CD4-positive, alpha-beta memory T cell (primary cell): ENCODE measurements around the gene DLX2. TPM values are rescaled to one million over a fixed set of nuclear protein-coding genes. Genes with fewer than 3 reads are reported as not detected.

Experiments used
- CTCF ChIA-PET: fragments of 350-600 bp; sonication (Branson Sonifier 250); formaldehyde crosslinking; loops from one replicate; lab custom pipeline; 2021; ENCODE audit warnings: inconsistent platforms; ENCODE audit not compliant: partially characterized antibody; lab: Charles Lee
- POLR2A ChIA-PET: fragments of 350-600 bp; sonication (Branson Sonifier 250); formaldehyde crosslinking; loops from one replicate; lab custom pipeline; 2021; ENCODE audit not compliant: partially characterized antibody; lab: Charles Lee
- DNase-seq, 5 donors: peaks; one replicate each; pipeline versions ENCODE4 v3.0.0 to v3.0.0-alpha.2; 2020 to 2022; ENCODE audit warnings: mixed read lengths in 1 of 5
- H3K27ac ChIP-seq: one replicate; pipeline ENCODE4 v1.7.0; 2013; ENCODE audit warnings: low read depth, low read length
- H3K27me3 ChIP-seq: 2 replicates; pipeline ENCODE4 v1.7.0; 2013; ENCODE audit warnings: mild to moderate bottlenecking, low read length, moderate library complexity; ENCODE audit not compliant: insufficient read depth
- H3K36me3 ChIP-seq: 2 replicates; pipeline ENCODE4 v1.7.0; 2013; ENCODE audit warnings: mild to moderate bottlenecking, low read length, moderate library complexity; ENCODE audit not compliant: insufficient read depth
- H3K4me1 ChIP-seq: 2 replicates; pipeline ENCODE4 v1.7.0; 2013; ENCODE audit warnings: mild to moderate bottlenecking, low read length, moderate library complexity; ENCODE audit not compliant: insufficient read depth
- H3K4me3 ChIP-seq, 2 donors: one replicate each; pipeline ENCODE4 v1.7.0; 2013; ENCODE audit warnings: low read length in 2 of 2, mild to moderate bottlenecking in 1 of 2
- H3K9me3 ChIP-seq, 2 donors: one replicate each; pipeline ENCODE4 v1.7.0; 2013; ENCODE audit warnings: low read length in 2 of 2, control low read depth in 1 of 2; ENCODE audit not compliant: control insufficient read depth in 1 of 2
- H3K27ac Mint-ChIP-seq, 7 donors: one replicate each; pipeline ENCODE4 v1.8.0; 2020 to 2021; ENCODE audit warnings: mixed read lengths in 7 of 7, mild to moderate bottlenecking in 6 of 7, inconsistent platforms in 3 of 7, moderate library complexity in 3 of 7
- H3K27me3 Mint-ChIP-seq, 2 donors: one replicate each; pipeline ENCODE4 v1.8.0; 2020 to 2021; ENCODE audit warnings: mixed read lengths in 2 of 2
- H3K36me3 Mint-ChIP-seq, 2 donors: one replicate each; pipeline ENCODE4 v1.8.0; 2020 to 2021; ENCODE audit warnings: mixed read lengths in 2 of 2, inconsistent platforms in 1 of 2, mild to moderate bottlenecking in 1 of 2
- H3K4me1 Mint-ChIP-seq, 4 donors: one replicate each; pipeline ENCODE4 v1.8.0; 2020 to 2021; ENCODE audit warnings: mixed read lengths in 4 of 4, mild to moderate bottlenecking in 1 of 4
- H3K4me3 Mint-ChIP-seq, 8 donors: one replicate each; pipeline ENCODE4 v1.8.0; 2020 to 2021; ENCODE audit warnings: mixed read lengths in 8 of 8, mild to moderate bottlenecking in 7 of 8, moderate library complexity in 6 of 8, inconsistent platforms in 3 of 8
- H3K9me3 Mint-ChIP-seq, 8 donors: one replicate each; pipeline ENCODE4 v1.8.0; 2020 to 2021; ENCODE audit warnings: mixed read lengths in 8 of 8, mild to moderate bottlenecking in 5 of 8, inconsistent platforms in 3 of 8, moderate library complexity in 1 of 8
- intact Hi-C: fragments of 100-400 bp; cut with micrococcal nuclease; formaldehyde crosslinking; loops from one replicate; pipeline ENCODE4 v1.15.1; 2023
- polyA plus RNA-seq, 2 donors: library from polyadenylated mRNA; unstranded; fragments of 300-500 nt; fragmentation: Illumina TruSeq; gene quantifications; one replicate each; pipeline ENCODE4 v1.2.3, GENCODE V29; 2021
- total RNA-seq, 2 experiments: library from RNA; stranded (reverse); gene quantifications; one replicate each; pipeline ENCODE4 v1.2.3, GENCODE V29; 2021

DLX2 gene
- total and polyA plus RNA-seq, 4 experiments from 2014 or later = not detected

- H3K4me3 Mint-ChIP-seq = peak overlapping the region in 3 of 8 donors; percentile 17 to 26 (median 25)
- ChIA-PET CTCF (no interaction called here), POLR2A (interaction anchor here (14.0 kb wide), 1 partner anchor 11 kb away, joined by 186 read pairs; the partner anchor contains the start of gene DLX2)
These were observed 13.1 kb downstream of the DLX2 start for GRCh38 chr2:172089633-172090032.

GRCh38 chr2:172089005-172089504, 13.6 kb downstream of the DLX2 start:
- no peaks in the 10 kb centered on the region for H3K9me3 ChIP-seq
- peaks cover 100% of the 10 kb centered on the region for H3K27me3 ChIP-seq
- Mint-ChIP-seq H3K4me1 (peaks cover 25 to 76% (median 41%) of the 10 kb centered on the region in 4 donors), H3K36me3 (peaks cover 0 to 15% of the 10 kb centered on the region in 2 donors), H3K27me3 (peaks cover 76 to 84% of the 10 kb centered on the region in 2 donors), H3K9me3 (peaks cover 0 to 51% (median 19%) of the 10 kb centered on the region in 8 donors), H3K27ac (peak overlapping the region in 5 of 7 donors; percentile 26 to 99 (median 92)), H3K4me3 (peak overlapping the region in 2 of 8 donors; percentile 10 to 62)
- H3K4me3 ChIP-seq = no peak overlapping the region
- POLR2A ChIA-PET = interaction anchor here (1.4 to 14.0 kb wide), 2 partner anchors 12 to 402 kb away, joined by 3 to 186 read pairs; partner anchors contain the start of genes DLX2 and DYNC1I2
- intact Hi-C loops = loop anchor here (10.0 kb wide), 1 partner anchor 1264 kb away; no protein-coding TSS in a partner anchor
- H3K27ac ChIP-seq = no peak overlapping the region
- peak in 2 of 5 donors; percentile 8 to 20 for DNase-seq
- CTCF ChIA-PET = no interaction called here
- H3K36me3 ChIP-seq = no peaks in the 10 kb centered on the region
- peaks cover 57% of the 10 kb centered on the region for H3K4me1 ChIP-seq

More at GRCh38 chr2:172089633-172090032, 13.1 kb downstream of the DLX2 start:
- intact Hi-C loops = loop anchor here (10.0 kb wide), 1 partner anchor 1265 kb away; no protein-coding TSS in a partner anchor
- Histone ChIP-seq H3K27me3 (peaks cover 97% of the 10 kb centered on the region), H3K4me3 (no peak overlapping the region), H3K9me3 (no peaks in the 10 kb centered on the region), H3K4me1 (peaks cover 57% of the 10 kb centered on the region), H3K27ac (no peak overlapping the region), H3K36me3 (no peaks in the 10 kb centered on the region)
- Mint-ChIP-seq H3K36me3 (peaks cover 0 to 13% of the 10 kb centered on the region in 2 donors), H3K9me3 (peaks cover 0 to 50% (median 19%) of the 10 kb centered on the region in 8 donors), H3K27me3 (peaks cover 74 to 81% of the 10 kb centered on the region in 2 donors), H3K4me1 (peaks cover 23 to 73% (median 38%) of the 10 kb centered on the region in 4 donors), H3K27ac (peak overlapping the region in 3 of 7 donors; percentile 84 to 99 (median 84))
- no peak for DNase-seq

- ChIA-PET CTCF (interaction anchor here (1.3 kb wide), 1 partner anchor 11 kb away, joined by 3 read pairs; no protein-coding TSS in a partner anchor), POLR2A (interaction anchor here (1.4 to 14.0 kb wide), 2 partner anchors 13 to 401 kb away, joined by 3 to 186 read pairs; partner anchors contain the start of genes DLX2 and DYNC1I2)
- Mint-ChIP-seq H3K27ac (peak overlapping the region in 5 of 7 donors; percentile 26 to 99 (median 92)), H3K27me3 (peaks cover 76 to 84% of the 10 kb centered on the region in 2 donors), H3K4me3 (peak overlapping the region; percentile 18 to 89 (median 58)), H3K36me3 (peaks cover 0 to 15% of the 10 kb centered on the region in 2 donors), H3K4me1 (peaks cover 28 to 76% (median 44%) of the 10 kb centered on the region in 4 donors), H3K9me3 (peaks cover 0 to 53% (median 17%) of the 10 kb centered on the region in 8 donors)
- peak in 2 of 5 donors; percentile 6 to 26 for DNase-seq
- Histone ChIP-seq H3K27me3 (peaks cover 100% of the 10 kb centered on the region), H3K4me1 (peaks cover 57% of the 10 kb centered on the region), H3K27ac (no peak overlapping the region), H3K36me3 (no peaks in the 10 kb centered on the region), H3K4me3 (no peak overlapping the region), H3K9me3 (no peaks in the 10 kb centered on the region)
- intact Hi-C loops = loop anchor here (10.0 kb wide), 1 partner anchor 1264 kb away; no protein-coding TSS in a partner anchor
These were observed 14.3 kb downstream of the DLX2 start for GRCh38 chr2:172088245-172089004.

- DNase-seq = peak in 3 of 5 donors; percentile 12 to 25 (median 23)
- CTCF ChIA-PET = interaction anchor here (1.3 kb wide), 1 partner anchor 11 kb away, joined by 3 read pairs; no protein-coding TSS in a partner anchor
- Mint-ChIP-seq H3K27me3 (peaks cover 75 to 83% of the 10 kb centered on the region in 2 donors), H3K36me3 (peaks cover 0 to 15% of the 10 kb centered on the region in 2 donors), H3K9me3 (peaks cover 0 to 54% (median 15%) of the 10 kb centered on the region in 8 donors), H3K4me3 (peak overlapping the region; percentile 20 to 89 (median 60)), H3K4me1 (peaks cover 28 to 77% (median 48%) of the 10 kb centered on the region in 4 donors), H3K27ac (peak overlapping the region in 6 of 7 donors; percentile 14 to 99 (median 89))
- intact Hi-C loops = loop anchor here (10.0 kb wide), 1 partner anchor 1263 kb away; no protein-coding TSS in a partner anchor
- H3K4me3 ChIP-seq = no peak overlapping the region
- no peak overlapping the region for H3K27ac ChIP-seq
- no peaks in the 10 kb centered on the region for H3K9me3 ChIP-seq
- peaks cover 100% of the 10 kb centered on the region for H3K27me3 ChIP-seq
- H3K36me3 ChIP-seq = no peaks in the 10 kb centered on the region
- POLR2A ChIA-PET = interaction anchor here (1.4 to 14.0 kb wide), 2 partner anchors 13 to 400 kb away, joined by 3 to 186 read pairs; partner anchors contain the start of genes DLX2 and DYNC1I2
- peaks cover 60% of the 10 kb centered on the region for H3K4me1 ChIP-seq
These were observed 14.9 kb downstream of the DLX2 start for GRCh38 chr2:172087780-172088244.

- Histone ChIP-seq H3K4me1 (peaks cover 65% of the 10 kb centered on the region), H3K9me3 (no peaks in the 10 kb centered on the region), H3K27ac (no peak overlapping the region), H3K36me3 (no peaks in the 10 kb centered on the region), H3K27me3 (peaks cover 100% of the 10 kb centered on the region), H3K4me3 (no peak overlapping the region)
- CTCF ChIA-PET = interaction anchor here (0.9 to 1.7 kb wide), 3 partner anchors 10 to 30 kb away, joined by 3 to 5 read pairs (median 3); no protein-coding TSS in a partner anchor
- DNase-seq = no peak
- Mint-ChIP-seq H3K27me3 (peaks cover 76 to 83% of the 10 kb centered on the region in 2 donors), H3K4me3 (peak overlapping the region in 7 of 8 donors; percentile 20 to 89 (median 66)), H3K36me3 (peaks cover 0 to 15% of the 10 kb centered on the region in 2 donors), H3K4me1 (peaks cover 28 to 81% (median 52%) of the 10 kb centered on the region in 4 donors), H3K27ac (peak overlapping the region in 6 of 7 donors; percentile 25 to 99 (median 84)), H3K9me3 (peaks cover 0 to 53% (median 15%) of the 10 kb centered on the region in 8 donors)
- intact Hi-C loops = loop anchor here (10.0 kb wide), 1 partner anchor 1262 kb away; no protein-coding TSS in a partner anchor
- POLR2A ChIA-PET = interaction anchor here (1.4 to 14.0 kb wide), 2 partner anchors 14 to 400 kb away, joined by 3 to 186 read pairs; partner anchors contain the start of genes DLX2 and DYNC1I2
These were observed 15.4 kb downstream of the DLX2 start for GRCh38 chr2:172087207-172087779.
